ENCODE data around the gene ZNF318.

The ZNF318 gene

DNA sequence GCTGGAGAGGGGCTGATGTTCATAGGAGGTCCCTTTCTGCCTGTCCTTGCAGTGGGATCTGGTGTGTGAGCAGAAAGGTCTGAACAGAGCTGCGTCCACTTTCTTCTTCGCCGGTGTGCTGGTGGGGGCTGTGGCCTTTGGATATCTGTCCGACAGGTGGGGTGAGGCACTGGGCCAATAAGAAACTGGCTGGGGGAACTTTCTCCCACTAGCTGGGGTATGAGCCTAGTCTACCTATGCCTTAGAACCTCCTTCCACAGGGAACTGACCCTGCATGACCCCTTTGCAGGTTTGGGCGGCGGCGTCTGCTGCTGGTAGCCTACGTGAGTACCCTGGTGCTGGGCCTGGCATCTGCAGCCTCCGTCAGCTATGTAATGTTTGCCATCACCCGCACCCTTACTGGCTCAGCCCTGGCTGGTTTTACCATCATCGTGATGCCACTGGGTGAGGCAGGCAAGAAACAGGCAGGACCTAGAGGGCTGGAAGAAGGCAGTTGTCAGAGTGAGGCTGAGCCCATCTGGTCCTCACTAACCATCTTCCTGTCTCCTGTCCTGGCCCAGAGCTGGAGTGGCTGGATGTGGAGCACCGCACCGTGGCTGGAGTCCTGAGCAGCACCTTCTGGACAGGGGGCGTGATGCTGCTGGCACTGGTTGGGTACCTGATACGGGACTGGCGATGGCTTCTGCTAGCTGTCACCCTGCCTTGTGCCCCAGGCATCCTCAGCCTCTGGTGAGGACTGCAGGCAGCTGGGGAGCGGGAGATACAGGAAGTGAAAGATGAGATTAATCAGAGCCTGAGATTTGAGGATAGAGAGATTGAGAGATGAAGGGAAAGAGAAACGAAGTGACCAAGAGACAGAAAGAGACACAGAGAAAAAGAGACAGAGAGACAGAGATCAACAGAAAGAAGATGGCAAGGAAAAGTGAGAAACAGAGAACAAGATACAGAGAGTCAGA lies 69.8 kb downstream of the ZNF318 start:
- no peak for DNase-seq

DNA sequence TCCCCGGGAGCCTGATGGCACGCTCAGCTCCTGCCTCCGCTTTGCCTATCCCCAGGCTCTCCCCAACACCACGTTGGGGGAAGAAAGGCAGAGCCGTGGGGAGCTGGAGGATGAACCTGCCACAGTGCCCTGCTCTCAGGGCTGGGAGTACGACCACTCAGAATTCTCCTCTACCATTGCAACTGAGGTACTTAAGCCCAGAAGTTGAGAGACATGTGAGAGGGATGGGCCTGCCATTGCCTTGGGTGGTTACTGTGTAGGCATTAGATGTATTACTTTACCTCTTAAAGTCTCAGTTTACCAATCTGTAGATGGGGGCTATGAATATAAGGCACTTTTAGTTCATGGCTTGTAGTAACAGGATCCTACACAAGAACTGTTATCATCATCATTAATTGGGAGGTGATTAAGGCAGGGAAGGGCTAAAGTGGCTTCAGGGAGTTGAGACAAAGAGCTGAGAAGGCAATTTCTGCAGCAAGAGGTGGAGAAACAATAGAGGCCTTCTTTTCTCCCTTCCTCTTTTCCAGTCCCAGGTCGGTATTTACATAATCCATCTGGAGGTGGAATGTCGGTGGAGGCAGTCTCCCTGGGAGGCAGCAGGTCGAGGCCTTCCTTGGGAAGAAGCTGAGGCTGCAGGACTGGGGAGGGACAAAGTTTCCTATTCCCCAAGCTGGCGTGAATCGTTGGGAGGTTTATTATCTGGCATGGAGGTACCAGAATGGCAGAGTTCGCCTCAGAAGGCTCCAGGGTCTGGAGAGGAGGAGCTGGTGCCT lies 70.7 kb downstream of the ZNF318 start:
- no peak for DNase-seq

DNA sequence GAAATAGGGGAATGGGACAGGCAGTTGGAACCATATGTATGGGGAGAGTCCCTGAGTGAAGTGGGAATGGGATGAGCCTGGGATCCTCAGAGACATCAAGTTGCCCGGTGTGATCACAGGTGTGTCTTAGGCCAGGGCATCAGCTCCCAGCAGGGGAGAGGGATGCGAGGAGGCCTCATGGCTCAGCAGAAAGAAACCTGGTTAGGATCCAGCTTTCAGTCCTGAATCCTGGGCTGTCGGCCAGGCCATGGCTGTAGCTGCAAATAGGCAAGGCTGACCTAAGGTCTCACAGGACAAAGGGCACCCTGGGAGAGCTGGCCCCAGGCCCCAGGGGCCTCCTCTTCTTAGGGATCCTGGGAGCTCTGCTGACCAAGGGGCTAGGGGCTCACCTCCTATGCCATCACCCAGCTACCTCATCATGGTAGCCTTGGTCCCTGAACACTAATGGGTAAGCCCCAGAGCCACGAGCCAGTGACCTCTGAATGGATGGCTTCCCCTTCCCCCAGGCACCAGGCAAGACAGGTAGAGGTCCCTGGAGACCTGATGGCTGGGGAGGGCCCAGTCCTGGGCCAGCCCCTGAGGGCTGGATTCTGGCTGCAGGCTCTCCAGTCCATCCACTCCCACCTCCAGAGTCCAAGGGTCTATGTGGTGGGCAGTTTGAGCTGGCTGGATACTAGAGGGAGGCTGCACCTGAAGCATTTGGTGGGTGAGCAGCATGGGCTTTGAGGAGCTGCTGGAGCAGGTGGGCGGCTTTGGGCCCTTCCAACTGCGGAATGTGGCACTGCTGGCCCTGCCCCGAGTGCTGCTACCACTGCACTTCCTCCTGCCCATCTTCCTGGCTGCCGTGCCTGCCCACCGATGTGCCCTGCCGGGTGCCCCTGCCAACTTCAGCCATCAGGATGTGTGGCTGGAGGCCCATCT lies 71.5 kb downstream of the ZNF318 start, which contains the start of gene SLC22A7:
TSS of gene SLC22A7 (plus strand) at position 617 of the 921 bp plus-strand sequence. CDS start at position 716, 99 bp downstream.
- DNase-seq: no peak

DNA sequence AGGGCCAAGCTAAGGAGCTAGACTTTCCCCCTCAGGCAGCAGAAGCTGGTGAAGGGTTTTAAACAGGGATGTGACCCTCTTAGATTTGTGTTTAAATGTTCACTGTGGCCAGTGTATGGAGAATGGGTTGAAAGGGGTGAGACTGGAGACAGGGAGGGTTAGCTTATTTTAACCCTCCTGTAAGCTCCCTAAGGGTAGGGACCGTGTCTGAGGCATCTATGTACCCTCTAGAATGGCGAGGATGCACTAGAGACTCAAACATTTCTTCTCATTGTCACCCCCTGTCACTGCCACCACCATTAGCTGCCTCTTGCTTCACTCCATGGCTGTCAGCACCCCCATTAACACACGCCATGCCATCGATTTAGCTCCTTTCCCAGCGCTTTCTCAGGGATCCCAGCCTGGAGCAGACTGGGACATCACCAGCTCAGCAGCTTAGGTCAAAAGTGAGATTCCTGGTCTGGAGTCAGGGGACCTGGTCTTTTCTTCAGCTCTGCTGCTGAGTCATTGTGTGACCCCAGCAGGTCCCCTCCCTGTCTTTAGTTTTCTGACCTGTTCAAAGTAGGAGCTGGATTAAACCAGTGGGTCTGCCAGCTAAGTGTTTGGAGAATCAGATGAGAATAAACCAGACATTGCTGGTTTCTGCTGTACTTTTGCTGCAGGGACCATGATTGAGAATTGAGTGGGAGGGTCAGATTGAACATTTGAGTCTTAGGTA lies 72.5 kb downstream of the ZNF318 start:
- DNase-seq: no peak

DNA sequence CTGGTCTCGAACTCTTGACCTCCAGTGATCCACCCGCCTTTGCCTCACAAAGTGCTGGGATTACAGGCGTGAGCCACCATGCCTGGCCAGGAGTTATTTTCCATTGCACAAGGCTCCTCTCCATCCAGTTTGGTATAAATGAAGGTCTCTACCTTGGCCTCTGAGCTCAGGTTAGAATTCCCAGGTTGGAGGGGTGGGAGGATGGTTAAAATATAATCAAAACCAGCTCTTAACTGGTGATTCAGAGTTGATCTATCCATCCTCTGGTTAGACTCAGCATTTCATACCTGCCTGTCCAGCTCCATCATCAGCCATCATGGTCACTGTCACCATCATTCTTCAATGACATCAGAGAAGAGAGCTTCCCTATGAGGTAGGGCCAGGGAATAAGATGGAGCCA lies 74.0 kb downstream of the ZNF318 start:
- no peak for DNase-seq

DNA sequence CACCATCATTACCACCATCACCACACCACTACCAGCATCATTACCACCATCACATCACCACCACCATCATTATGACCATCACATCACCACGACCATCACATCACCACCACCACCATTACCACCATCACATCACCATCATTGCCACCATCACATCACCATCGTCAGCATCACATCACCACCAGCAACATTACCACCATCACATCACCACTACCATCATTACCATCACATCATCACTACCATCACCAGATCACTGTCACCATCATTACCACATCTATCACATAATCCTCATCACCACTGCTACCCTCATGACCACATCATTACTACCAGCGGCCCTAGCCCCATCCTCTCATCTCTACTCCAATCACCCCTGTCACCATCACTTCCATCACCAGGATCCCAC lies 74.9 kb downstream of the ZNF318 start:
- no peak for DNase-seq

DNA sequence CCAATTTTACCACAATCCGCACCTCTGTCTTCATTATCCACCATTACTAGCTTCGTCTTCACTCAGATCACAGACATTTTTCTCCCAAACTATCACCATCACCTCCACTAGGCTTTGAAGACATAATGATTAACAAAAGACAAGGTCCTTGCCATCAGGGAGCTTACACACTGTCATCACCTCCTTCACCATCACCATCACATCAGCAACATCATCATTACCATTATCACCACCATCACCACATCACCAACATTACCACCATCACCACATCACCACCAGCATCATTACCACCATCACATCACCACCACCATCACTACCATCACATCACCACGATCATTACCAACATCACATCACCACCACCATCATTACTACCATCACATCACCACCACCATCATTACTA lies 75.7 kb downstream of the ZNF318 start:
- DNase-seq: no peak

DNA sequence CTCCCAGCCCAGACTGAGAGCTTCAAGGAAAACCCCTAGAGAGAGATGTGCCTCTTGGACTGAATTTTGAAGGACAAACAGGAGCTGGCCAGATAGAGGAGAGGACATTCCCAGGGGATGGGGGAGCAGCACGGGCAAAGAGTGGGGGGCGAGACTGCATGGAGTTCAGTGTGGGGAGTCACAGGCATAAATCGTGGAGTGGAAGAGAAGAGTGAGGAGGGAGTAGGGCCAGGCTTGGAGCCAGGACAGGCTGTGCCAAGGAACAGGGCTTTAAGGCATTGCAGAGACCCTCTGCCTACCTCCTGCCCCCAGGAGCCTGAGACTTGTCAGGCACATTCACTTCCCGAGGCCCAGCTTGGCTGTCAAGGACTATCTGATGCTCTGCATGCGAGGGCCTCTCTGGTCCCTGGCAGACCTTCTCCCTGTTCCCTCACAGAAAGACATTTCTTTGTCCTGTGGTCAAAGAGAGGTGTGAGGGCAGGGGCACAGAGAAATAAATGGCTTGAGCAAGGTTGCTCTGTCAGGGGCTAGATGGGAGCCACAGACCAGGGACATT lies 76.6 kb downstream of the ZNF318 start:
- DNase-seq: no peak

DNA sequence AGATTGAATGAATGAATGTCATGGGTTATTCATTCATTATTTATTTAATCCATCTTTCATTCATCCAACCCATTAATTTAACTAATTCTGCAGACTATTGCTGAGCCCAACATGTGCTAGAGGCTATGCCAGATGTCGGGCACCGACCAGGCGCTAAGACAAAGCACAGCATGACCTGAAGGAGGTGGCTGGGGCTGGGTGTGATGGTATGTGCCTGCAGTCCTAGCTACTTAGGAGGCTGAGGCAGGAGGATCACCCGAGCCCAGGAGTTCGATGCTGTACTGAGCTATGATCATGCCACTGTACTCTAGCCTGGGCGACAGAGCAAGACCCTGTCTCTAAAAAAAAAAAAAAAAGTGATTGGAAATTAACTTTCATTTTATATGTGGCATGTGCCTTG lies 77.1 kb downstream of the ZNF318 start:
- no peak for DNase-seq

DNA sequence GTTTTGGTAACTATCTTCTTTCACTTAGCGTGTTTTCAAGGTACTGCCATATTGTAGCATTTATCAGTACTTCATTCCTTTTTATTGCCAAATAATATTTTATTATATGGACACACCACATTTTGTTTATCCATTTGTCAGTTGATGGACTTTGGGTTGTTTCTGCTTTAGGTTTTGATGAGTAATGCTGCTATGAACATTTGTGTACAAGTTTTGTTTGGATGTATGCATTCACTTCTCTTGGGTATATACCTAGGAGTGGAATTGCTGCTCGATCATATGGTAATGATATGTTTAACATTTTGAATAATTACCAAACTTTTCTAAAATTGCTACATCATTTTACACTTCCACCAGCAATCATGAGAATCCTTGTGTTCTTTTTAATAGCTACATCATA lies 77.7 kb downstream of the ZNF318 start:
- no peak for DNase-seq

DNA sequence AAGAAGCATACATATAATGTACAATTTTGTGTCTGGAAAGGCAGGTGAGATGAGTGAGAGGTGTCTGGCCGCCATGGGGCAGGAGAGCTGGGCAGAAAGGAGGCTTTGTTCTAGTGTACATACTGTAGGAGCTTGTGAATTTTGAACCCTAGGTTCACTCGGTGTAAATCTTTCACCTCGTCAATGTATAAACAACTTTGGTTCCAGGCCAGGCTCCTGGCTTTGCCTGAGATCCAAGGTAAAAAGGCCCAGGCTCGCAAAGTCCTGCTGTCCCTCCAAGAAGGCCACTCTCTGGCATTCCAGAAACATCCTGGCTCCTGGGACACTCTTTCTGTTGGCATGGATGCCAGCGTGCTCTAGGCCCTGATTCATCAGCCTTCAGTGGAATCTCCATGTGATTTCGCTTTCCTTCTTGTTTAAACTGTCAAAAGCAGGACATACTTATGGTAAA lies 78.5 kb downstream of the ZNF318 start:
- DNase-seq: no peak

DNA sequence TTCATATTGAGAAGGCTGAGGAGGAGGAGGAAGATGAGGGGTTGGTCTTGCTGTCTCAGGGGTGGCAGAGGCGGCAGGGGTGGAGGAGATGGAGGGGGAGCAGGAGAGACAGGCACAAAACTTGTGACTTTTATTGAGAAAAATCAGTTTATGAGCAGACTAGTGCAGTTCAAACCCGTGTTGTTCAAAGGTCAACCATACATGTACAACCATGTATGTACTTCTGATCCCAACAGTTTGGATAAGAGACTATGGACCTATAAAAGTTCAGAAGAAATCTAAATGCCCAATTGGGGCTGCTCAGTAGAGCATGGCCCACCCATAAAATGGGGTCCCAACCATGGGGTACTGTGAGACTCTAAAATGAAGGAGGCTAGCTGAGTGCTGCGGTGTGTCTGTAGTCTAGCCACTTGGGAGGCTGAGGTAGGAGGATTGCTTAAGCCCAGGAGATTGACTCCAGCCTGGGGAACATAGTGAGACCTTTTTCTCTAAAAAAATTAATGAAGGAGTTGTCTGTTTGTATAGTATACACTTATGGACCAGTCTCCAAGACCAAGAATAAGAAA lies 79.0 kb downstream of the ZNF318 start:
- no peak for DNase-seq

DNA sequence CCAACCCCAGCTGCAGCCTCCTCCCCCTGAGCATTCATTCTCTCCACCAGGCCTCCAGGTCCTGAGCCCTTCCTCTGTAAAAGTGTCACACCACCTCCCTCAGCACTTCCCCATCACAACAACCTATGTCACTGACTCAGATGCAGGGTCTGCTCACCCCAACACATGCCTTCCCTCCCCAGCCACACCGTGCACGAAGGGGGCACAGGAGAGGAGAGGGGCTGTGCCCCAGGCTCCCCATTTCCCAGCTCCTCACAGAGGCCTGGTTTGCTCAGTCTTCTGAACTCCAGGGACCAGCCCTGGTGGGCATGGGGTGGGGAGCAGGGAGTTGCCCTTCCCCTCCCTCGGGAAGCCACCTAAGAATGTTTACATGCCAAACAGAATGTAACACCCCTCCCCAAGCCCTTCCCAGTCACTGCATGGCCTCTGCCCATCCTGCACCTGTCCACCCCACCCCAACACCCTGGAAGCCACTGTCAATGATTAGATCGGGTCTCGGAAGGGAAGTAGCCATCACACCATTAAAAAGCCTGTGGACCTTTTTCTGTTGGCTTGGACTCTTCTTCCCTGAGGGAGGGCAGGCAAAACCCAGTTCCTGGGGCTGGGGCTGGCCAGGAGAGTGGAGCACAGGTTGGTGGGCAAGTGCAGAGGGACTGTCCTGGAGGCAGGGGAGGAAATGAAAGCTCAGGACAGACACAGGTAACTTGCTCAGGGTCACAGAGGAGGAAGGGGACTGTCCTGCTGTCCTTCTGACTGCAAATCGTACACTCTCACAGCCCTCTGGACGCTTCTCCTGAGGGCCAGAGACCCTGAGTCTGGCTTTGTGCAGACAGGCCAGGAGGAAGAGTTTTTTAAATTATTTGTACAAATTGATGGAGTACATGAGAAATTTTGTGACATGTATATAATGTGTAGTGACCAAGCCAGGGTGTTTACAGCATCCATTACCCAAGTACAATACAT lies 81.4 kb downstream of the ZNF318 start:
- DNase-seq: no peak

DNA sequence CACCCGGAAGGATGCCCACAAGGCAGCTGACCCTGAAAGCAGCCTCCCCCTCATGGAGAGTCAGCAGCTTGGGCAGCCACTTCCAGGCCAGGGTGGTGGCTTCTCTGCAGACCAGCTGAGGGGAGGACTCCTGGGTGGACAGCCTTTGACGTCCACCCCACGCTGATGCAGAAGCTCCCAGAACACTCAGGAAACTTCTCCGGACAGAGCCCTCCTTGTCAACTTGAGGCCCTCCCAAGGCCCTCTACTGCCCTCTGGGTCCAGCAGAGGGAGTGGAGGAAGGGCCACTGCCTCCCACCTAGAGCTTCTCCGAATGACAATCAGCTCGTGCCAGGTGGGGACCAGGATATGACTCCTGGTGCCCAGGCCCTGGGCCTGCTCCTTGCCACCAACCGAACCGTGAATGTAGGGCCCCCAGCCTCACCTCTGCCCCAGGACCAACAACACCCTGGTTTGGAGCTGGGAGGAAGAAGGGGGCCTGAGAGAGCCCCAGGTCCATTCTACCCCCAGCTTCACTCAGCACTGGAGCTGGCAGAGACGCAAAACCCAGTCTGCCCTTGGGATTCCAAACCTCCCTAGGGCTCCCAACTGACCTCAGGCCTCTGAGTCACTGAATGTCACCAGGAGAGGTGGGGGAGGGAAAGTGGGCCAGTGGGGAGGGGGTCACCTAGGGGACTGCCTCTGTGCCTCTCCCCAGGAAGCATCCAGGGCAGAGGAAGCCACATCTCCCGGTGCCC lies 82.3 kb downstream of the ZNF318 start:
- no peak for DNase-seq

DNA sequence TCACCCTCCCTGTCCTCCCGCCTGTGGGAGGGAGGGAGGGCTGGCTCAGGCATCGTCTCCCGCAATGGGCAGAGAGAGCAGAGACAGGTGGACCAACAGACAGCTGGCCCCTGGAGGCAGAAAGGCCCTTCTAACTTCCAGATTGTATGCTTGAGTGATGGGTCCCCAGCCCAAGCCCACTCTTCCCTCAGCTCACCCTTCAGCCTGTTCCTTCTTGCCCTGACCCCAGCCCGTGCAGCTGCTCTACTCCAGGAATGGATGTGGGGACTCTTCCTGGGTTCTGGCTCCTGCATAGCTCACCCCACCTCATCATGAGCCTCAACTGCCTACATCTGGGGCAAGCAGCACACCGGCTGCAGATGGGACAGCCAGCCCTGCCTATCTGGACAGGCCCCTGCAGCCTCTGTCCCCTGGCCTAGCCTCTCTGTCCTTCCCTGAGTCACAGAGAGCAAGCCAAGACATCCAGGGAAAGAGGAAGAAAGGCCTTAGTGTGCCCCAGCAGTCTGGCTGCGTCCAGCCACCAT lies 82.9 kb downstream of the ZNF318 start:
- DNase-seq: no peak
